ENCODE data around the gene CFAP251.
A peak's percentile ranks its signal among the peaks of the same experiment; 100 is the strongest.

The CFAP251 gene

DNA sequence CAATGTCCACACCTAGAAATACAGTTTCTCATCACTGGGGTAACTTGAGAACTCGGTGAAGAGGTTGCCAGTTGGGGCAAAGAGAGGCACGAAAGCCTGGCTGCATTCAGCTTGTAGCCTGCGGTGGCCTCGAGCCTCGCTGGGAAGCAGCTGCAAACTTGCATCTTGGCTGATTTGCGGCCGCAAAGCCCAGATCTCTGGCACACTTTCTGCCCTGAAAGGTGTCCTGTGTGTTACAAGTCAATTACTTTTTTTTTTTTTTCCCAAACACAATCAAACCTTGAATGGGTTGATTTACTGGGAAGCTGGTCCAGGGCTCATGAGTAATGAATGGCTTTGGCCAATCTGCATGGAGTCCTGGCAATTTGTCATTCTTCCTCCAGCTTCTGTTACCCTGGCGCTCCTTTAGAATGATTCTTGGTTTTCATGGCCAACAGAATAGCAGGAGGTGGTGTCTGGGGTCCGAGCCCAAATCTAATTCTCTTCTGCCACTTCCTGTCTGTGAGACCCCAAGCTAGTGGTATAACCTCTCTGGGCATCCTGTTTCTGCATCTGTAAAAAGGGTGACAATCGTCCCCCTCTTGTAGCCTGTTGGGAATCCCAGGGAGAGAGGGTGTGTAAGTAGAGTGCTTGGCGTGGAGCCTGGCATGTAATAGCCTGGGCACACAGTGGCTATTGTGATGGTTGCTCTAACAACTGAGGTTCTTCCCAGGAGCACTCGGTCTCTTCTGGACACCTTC lies 109.9 kb downstream of the CFAP251 start:
- no CpG with 5 or more reads among the region's 12 CpGs for WGBS (ENCODE audit: extremely low coverage, insufficient coverage, insufficient read length)
- peaks cover 0 to 4% of the 10 kb centered on the region in 2 experiments for H3K4me1 ChIP-seq (ENCODE audit: control insufficient read depth in 1 of 2, insufficient read depth in 2 of 2, low read length in 2 of 2)

GRCh38 chr12:122028905-122029560 lies 110.6 kb downstream of the CFAP251 start:
- Histone ChIP-seq H3K27me3 (ENCODE audit: insufficient read depth, low read length) (no peaks in the 10 kb centered on the region), H4K91ac (ENCODE audit: low read depth, low read length) (no peak overlapping the region), H3K79me1 (ENCODE audit: low read length) (no peaks in the 10 kb centered on the region), H3K36me3 (ENCODE audit: control insufficient read depth in 1 of 2, insufficient read depth in 2 of 2, low read length in 2 of 2) (no peaks in the 10 kb centered on the region), H3K4me1 (ENCODE audit: control insufficient read depth in 1 of 2, insufficient read depth in 2 of 2, low read length in 2 of 2) (no peaks in the 10 kb centered on the region), H2BK120ac (ENCODE audit: insufficient read depth, low read length, poor library complexity) (no peak overlapping the region), H4K8ac (ENCODE audit: low read depth, low read length) (no peak overlapping the region), H2AK5ac (ENCODE audit: low read length) (no peak overlapping the region), H3K9me3 (ENCODE audit: insufficient read depth, low read depth, low read length) (peaks cover 2% of the 10 kb centered on the region), H3K9ac (ENCODE audit: low read length) (no peak overlapping the region), H3K14ac (ENCODE audit: low read length) (no peak overlapping the region), H3K4ac (ENCODE audit: low read depth, low read length) (no peak overlapping the region), H3K23ac (ENCODE audit: low read length) (no peak overlapping the region), H3K27ac (ENCODE audit: low read depth, low read length) (no peak overlapping the region), H3K4me3 (ENCODE audit: low read depth, low read length) (no peak overlapping the region), H2BK12ac (ENCODE audit: low read length) (no peak overlapping the region), H3K18ac (ENCODE audit: low read length) (peak overlapping the region; percentile 47), H2AFZ (ENCODE audit: insufficient read depth, low read length, poor library complexity) (no peak overlapping the region), H2BK5ac (ENCODE audit: low read depth, low read length, poor library complexity) (no peak overlapping the region), H4K12ac (ENCODE audit: low read depth, low read length) (no peak overlapping the region), H3K79me2 (ENCODE audit: control insufficient read depth, insufficient read depth, low read length, poor library complexity) (no peaks in the 10 kb centered on the region), H3K4me2 (ENCODE audit: low read length) (no peak overlapping the region)
- DNase-seq = no peak
- WGBS (ENCODE audit: extremely low coverage, insufficient coverage, insufficient read length) = no CpG with 5 or more reads among the region's 23 CpGs

More for the DNA sequence above, 109.9 kb downstream of the CFAP251 start:
- Histone ChIP-seq H3K79me1 (ENCODE audit: low read length) (no peaks in the 10 kb centered on the region), H2AK5ac (ENCODE audit: low read length) (no peak overlapping the region), H3K36me3 (ENCODE audit: control insufficient read depth in 1 of 2, insufficient read depth in 2 of 2, low read length in 2 of 2) (no peaks in the 10 kb centered on the region), H3K27me3 (ENCODE audit: insufficient read depth, low read length) (no peaks in the 10 kb centered on the region), H2AFZ (ENCODE audit: insufficient read depth, low read length, poor library complexity) (no peak overlapping the region), H3K9me3 (ENCODE audit: insufficient read depth, low read depth, low read length) (peaks cover 2% of the 10 kb centered on the region), H4K91ac (ENCODE audit: low read depth, low read length) (no peak overlapping the region), H3K23ac (ENCODE audit: low read length) (no peak overlapping the region), H4K12ac (ENCODE audit: low read depth, low read length) (no peak overlapping the region), H3K9ac (ENCODE audit: low read length) (no peak overlapping the region), H3K27ac (ENCODE audit: low read depth, low read length) (no peak overlapping the region), H2BK120ac (ENCODE audit: insufficient read depth, low read length, poor library complexity) (no peak overlapping the region), H3K4me3 (ENCODE audit: low read depth, low read length) (no peak overlapping the region), H4K8ac (ENCODE audit: low read depth, low read length) (no peak overlapping the region), H3K4ac (ENCODE audit: low read depth, low read length) (no peak overlapping the region), H3K14ac (ENCODE audit: low read length) (no peak overlapping the region), H3K4me2 (ENCODE audit: low read length) (no peak overlapping the region), H3K79me2 (ENCODE audit: control insufficient read depth, insufficient read depth, low read length, poor library complexity) (no peaks in the 10 kb centered on the region), H2BK12ac (ENCODE audit: low read length) (no peak overlapping the region), H2BK5ac (ENCODE audit: low read depth, low read length, poor library complexity) (no peak overlapping the region), H3K18ac (ENCODE audit: low read length) (peak overlapping the region; percentile 47)
- DNase-seq = no peak

DNA sequence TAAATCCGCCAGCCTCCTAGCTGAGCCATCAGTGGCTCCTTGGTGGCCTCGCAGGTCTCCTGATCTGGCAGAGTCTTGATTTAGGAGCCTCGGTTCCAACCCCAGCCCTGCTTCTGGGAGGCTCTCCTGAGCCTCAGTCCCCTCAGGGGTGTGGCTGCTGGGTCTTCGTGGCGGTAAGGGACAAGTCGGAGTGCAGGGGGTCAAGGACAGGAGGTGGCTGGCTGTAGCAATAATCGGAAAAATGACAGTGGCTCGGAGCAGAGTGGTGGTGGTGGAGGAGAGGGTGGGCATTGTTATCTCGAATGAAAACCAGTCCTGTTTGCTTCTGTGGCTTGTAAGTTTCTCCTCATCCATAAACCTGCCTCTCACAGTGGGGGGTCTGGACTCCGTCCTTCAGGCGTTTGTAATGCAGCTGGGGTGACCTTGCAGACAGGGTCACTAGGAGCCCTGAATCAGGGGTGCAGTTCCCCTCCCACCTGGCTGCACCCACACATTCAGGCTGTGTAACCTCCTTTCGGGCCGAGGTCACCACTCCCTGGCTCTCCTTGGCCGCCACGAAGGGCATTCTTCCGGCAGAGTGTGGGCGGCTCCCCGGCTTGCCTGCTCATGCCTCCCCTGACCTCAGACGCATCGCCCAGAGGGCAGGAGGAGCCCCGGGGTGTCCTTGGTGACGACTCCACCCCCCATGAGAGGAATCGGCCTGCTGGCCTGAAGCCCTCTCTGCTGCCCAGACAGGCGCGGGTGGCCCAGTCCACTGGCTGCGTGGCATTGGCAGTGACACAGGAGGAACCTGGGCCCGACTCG lies 111.4 kb downstream of the CFAP251 start:
- no peak overlapping the region for H2BK5ac ChIP-seq (ENCODE audit: low read depth, low read length, poor library complexity)
- H4K91ac ChIP-seq (ENCODE audit: low read depth, low read length) = no peak overlapping the region
- H2BK120ac ChIP-seq (ENCODE audit: insufficient read depth, low read length, poor library complexity) = no peak overlapping the region
- H3K18ac ChIP-seq (ENCODE audit: low read length) = no peak overlapping the region
- H3K36me3 ChIP-seq (ENCODE audit: control insufficient read depth in 1 of 2, insufficient read depth in 2 of 2, low read length in 2 of 2) = no peaks in the 10 kb centered on the region
- no peak overlapping the region for H3K4me2 ChIP-seq (ENCODE audit: low read length)
- no peak overlapping the region for H3K4me3 ChIP-seq (ENCODE audit: low read depth, low read length)
- peaks cover 2% of the 10 kb centered on the region for H3K9me3 ChIP-seq (ENCODE audit: insufficient read depth, low read depth, low read length)
- H3K4ac ChIP-seq (ENCODE audit: low read depth, low read length) = no peak overlapping the region
- no peak overlapping the region for H3K23ac ChIP-seq (ENCODE audit: low read length)
- no peak overlapping the region for H2BK12ac ChIP-seq (ENCODE audit: low read length)
- no peaks in the 10 kb centered on the region for H3K27me3 ChIP-seq (ENCODE audit: insufficient read depth, low read length)
- no peak overlapping the region for H3K9ac ChIP-seq (ENCODE audit: low read length)
- H2AK5ac ChIP-seq (ENCODE audit: low read length) = no peak overlapping the region
- H4K12ac ChIP-seq (ENCODE audit: low read depth, low read length) = no peak overlapping the region
- no peak overlapping the region for H3K14ac ChIP-seq (ENCODE audit: low read length)
- no peak overlapping the region for H4K8ac ChIP-seq (ENCODE audit: low read depth, low read length)
- no peak for DNase-seq
- no peak overlapping the region for H2AFZ ChIP-seq (ENCODE audit: insufficient read depth, low read length, poor library complexity)
- no peak overlapping the region for H3K27ac ChIP-seq (ENCODE audit: low read depth, low read length)
- no peaks in the 10 kb centered on the region for H3K79me2 ChIP-seq (ENCODE audit: control insufficient read depth, insufficient read depth, low read length, poor library complexity)
- H3K4me1 ChIP-seq (ENCODE audit: control insufficient read depth in 1 of 2, insufficient read depth in 2 of 2, low read length in 2 of 2) = no peaks in the 10 kb centered on the region
- no CpG with 5 or more reads among the region's 28 CpGs for WGBS (ENCODE audit: extremely low coverage, insufficient coverage, insufficient read length)
- no peaks in the 10 kb centered on the region for H3K79me1 ChIP-seq (ENCODE audit: low read length)

GRCh38 chr12:122030424-122031035 lies 112.1 kb downstream of the CFAP251 start:
- Histone ChIP-seq H3K14ac (ENCODE audit: low read length) (no peak overlapping the region), H3K9me3 (ENCODE audit: insufficient read depth, low read depth, low read length) (peaks cover 2% of the 10 kb centered on the region), H2AK5ac (ENCODE audit: low read length) (no peak overlapping the region), H2AFZ (ENCODE audit: insufficient read depth, low read length, poor library complexity) (no peak overlapping the region), H2BK5ac (ENCODE audit: low read depth, low read length, poor library complexity) (no peak overlapping the region), H3K18ac (ENCODE audit: low read length) (no peak overlapping the region), H3K23ac (ENCODE audit: low read length) (no peak overlapping the region), H3K79me2 (ENCODE audit: control insufficient read depth, insufficient read depth, low read length, poor library complexity) (no peaks in the 10 kb centered on the region), H3K79me1 (ENCODE audit: low read length) (no peaks in the 10 kb centered on the region), H4K12ac (ENCODE audit: low read depth, low read length) (no peak overlapping the region), H3K4me3 (ENCODE audit: low read depth, low read length) (no peak overlapping the region), H3K4ac (ENCODE audit: low read depth, low read length) (no peak overlapping the region), H3K9ac (ENCODE audit: low read length) (no peak overlapping the region), H2BK12ac (ENCODE audit: low read length) (no peak overlapping the region), H4K91ac (ENCODE audit: low read depth, low read length) (no peak overlapping the region), H3K27me3 (ENCODE audit: insufficient read depth, low read length) (no peaks in the 10 kb centered on the region), H3K36me3 (ENCODE audit: control insufficient read depth in 1 of 2, insufficient read depth in 2 of 2, low read length in 2 of 2) (peaks cover 0 to 3% of the 10 kb centered on the region in 2 experiments), H3K27ac (ENCODE audit: low read depth, low read length) (no peak overlapping the region), H2BK120ac (ENCODE audit: insufficient read depth, low read length, poor library complexity) (no peak overlapping the region), H3K4me2 (ENCODE audit: low read length) (no peak overlapping the region), H3K4me1 (ENCODE audit: control insufficient read depth in 1 of 2, insufficient read depth in 2 of 2, low read length in 2 of 2) (no peaks in the 10 kb centered on the region), H4K8ac (ENCODE audit: low read depth, low read length) (no peak overlapping the region)
- no peak for DNase-seq
- no CpG with 5 or more reads among the region's 13 CpGs for WGBS (ENCODE audit: extremely low coverage, insufficient coverage, insufficient read length)
